HG02588 (cell line): ENCODE results near the gene IBTK.
"Not testable (repeated sequence)": the region's sequence is repeated elsewhere in the genome, so short reads cannot be mapped to it uniquely, and the experiment has no call there.

ENCODE experiments used
- ATAC-seq: cut with Tn5 transposase; IDR thresholded peaks from one replicate; pipeline ENCODE4 v1.9.1; 2021; ENCODE audit warnings: mild to moderate bottlenecking, moderate library complexity; ENCODE audit not compliant: unreplicated experiment

The IBTK gene

DNA sequence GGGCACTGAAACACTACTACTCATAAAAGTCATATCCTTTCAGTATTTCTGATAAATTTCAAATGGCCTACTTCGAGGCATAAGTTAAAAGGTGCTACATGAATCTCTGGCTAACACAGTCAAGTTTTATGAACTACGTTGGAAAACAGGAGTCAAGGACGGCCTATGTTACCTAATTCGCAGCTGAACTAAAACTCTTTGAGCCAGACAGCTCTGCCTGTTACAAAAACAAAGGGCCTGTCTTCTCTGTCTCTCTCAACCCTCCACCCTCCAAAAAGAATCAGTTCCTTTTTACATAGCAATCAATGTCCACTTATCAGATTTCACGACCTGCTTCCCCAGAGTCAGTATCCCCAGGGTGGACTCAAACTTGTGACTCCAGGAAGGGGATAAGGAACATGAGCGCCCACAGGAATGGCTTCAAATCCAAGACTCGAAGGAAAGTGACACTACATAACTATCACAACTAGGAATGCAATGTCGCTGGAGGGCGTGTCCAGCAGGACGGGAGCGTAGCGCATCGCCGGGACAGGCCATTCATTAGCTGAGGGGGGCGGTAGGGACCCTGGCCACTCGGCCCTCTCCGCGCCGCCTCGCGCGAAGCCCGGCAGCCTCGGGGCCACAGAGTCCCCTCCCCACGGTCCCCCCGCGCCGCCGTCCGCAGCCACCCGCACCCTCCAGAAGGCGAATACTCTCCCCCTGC is 591 bp downstream of the IBTK start:
- peak; percentile 37 for ATAC-seq

DNA sequence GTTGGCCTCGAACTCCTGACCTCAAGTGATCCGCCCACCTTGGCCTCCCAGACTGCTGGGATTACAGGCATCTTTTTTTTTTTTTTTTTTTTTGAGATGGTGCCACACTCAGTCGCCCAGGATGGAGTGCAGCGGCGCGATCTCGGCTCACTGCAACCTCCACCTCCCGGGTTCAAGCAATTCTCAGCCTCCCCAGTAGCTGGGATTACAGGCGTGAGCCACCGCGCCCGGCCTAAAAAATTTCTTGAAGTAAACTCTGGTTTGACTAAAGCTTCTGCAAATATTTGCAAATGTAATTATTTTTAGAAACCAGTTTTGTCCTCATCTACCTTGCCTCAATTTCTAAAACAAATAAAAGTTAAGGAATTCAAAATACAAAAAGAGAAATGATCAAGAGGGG is 1.2 kb downstream of the IBTK start:
- no peak for ATAC-seq

DNA sequence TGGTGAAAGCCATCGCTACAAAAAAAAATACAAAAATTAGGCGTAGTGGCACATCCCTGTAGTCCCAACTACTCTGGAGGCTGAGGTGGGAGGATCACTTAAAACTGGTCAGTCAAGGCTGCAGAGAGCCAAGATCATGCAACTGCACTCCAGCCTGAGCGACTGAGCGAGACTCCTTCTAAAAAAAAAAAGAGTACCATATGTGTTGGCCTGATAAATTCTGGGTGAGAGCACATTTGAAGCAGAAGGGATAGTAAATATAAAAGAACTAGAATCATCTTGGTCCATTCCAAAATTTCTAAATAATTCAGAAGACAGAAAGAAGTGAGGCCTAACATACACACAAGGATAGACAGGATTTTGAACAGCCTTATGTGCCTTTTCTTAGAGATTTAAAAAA is 2.2 kb downstream of the IBTK start:
- no peak for ATAC-seq

DNA sequence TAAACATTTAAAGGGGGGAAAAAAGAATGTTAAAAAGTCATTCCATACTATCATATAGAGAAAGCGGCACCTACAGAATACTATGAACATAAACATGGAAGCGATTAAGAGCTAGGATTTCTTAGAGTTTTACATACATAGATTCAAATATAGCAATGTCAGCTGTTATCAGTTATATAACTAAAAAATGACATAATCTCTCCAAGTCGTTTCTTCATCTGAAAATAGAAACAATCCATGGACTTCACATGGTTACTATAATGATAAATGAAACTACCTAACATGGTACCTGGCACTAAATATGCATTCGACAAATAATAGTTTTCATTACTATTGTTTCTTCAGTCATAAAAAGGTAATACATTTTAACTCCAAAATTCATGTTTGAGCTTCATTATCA is 3.7 kb downstream of the IBTK start:
- no peak for ATAC-seq

DNA sequence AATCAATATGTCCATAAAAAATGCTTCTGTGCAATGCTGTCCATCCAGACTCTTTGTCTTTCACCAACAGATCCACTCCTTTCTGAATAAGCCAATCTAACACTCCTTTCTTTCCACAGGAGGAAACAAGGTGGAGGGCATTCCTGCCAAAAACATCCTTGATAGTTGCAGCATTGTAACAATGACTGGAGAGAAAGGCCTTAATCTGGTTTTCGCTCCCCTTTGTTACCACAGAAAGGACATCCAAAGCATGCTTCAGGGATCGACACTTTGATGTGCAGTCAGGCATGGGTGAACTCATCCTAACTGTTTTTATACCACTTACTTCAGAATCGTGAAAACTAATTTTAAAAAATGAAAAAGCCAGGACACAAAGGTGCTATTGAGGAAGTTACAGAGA is 7.4 kb downstream of the IBTK start:
- ATAC-seq = no peak

DNA sequence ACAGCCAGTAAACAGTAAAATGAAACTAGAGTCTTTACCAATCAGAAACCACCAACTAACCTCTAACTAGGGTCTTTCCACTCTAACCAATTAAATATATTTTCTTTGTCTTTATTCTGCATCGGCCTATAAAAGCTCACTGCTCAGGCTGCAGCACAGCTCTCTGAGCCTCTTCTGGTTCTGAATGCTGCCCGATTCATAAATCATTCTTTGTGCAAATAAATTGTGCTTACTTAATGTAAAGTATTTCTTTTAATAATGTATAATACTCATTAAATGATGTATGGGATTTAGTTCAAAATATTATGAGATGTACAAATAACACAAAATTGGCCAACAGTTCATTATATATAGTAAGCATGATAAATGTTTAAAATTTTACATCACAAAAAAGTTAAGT is 7.9 kb downstream of the IBTK start:
- ATAC-seq = no peak

DNA sequence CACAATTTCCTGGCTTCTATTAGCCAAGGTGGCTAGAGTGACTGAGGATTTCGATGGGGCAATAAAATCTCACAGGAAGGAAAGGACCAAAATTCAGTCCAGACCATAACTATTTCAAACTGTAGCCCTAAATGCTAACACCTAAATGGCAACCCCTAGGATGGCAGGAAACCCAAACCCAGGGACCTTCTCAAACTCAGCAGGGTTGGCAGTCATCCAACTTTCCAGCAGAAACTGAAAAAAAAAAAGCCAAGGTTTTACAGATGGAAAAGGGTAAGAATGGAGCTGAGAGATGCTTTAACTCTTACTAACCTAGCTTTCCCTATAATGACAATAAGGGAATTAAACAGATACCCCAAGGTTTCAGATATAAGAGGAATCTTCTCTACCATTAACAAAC is 10.5 kb downstream of the IBTK start:
- no peak for ATAC-seq

DNA sequence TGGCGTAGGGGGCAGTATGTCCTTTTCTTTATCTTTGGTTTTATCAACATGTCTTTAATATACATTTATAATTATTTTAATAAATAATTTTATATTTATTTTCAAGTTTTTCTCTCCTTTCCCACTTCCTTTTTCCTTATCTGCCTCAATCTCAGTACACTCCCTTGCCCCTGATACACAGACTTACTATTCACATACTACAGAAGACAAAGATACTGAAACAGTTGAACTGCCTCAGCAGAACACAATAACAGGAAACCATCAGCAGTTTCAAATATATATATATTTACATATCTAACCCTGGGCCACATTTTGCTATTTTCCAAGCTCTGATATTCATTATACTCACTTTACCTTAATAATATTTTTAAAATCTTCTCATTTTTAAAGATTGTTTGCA is 19.8 kb downstream of the IBTK start:
- peak; percentile 86 for ATAC-seq

DNA sequence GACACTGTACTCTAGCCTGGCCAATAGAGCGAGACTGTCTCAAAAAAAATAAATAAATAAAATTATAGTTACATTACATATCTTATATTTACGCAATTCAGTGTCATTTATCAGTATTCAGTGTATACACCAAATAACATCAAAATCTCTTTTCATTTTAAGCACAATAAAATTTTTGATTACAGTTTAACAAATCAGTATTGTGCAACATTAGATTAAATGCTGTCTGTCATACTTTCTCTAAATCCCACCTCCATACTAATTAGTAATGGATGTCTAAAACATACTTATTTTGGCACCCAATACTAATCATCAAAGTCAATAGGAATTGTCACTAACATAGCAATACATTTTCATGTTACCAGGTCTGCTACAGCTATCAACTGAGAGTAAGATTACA is 27.4 kb downstream of the IBTK start:
- ATAC-seq = no peak

DNA sequence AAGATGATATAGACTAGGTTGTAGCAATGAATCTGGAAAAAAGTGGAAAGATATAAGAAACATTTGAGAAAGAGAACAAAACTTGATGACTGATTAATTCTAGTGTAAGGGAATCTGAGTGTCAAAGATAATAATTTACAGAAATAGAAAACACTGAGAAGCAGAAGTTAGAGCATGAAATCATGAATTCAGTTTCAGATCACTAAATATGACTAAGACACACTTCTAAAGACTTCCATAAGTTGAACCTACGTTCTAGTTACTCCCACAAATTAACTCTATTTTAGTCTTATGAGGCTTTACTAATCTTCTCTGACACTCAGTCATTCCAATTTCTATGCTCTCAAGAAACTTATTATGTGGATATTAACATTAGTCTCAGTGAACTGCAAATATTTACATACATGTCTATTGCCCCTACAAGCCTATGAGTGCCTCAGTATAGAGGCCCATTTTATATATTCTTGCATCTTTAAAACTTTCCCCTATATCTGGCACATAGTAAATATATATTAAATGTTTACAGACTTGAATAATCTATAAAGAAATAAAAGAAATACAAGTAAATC is 30.4 kb downstream of the IBTK start:
- peak; percentile 83 for ATAC-seq

DNA sequence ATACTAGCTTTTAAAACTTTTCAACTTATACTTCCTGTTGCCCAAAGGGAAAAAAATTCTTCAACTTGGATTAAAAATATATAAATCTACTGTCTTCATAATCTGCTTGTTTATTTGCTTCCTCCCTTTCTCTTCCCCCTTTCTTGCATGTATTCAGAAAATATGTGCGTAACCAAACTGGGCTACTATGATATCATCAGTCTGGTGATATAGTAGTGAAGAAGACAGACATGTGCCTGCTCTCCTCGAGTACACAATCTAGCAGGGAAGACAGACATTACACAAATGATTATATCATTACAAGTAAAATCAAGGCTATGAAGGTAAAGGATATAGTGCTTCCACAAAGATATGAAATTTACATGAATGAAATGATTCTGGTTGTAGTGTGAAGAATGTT is 31.0 kb downstream of the IBTK start:
- no peak for ATAC-seq

DNA sequence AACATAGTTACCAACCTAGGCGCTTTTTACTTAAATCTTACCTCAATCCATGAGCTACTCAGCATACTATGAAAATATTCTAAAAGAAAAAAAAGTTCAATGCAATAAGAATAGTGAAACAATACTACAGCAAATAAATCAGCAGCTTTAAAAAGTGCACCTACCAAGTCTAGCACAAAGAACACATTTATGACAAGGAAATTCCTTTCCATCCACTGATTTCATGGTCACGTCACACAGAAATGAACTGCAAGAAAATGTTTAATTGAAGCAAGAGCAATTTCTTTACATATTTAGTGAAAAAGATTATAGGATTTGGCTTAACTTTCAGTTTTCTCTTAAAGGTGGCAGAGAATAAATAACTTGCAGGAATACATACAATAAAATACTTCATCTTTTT is 36.2 kb downstream of the IBTK start:
- no peak for ATAC-seq

DNA sequence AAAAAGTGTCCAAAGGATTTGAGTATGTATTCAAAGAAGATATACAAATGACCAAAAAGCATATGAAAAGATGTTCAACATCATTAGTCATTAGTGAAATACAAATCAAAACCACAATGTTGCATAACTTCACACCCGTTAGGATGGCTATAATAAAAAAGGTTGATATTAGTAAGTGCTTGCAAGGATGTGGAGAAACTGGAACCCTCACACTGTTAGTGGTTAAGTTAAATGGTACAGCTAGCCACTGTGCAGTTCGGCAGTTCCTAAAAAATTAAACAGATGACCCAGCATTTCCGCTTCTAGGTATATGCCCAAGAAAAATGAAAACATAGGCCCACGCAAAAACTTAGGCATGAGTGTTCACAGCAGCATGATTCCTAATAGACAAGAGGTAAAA is 38.6 kb downstream of the IBTK start:
- no peak for ATAC-seq

DNA sequence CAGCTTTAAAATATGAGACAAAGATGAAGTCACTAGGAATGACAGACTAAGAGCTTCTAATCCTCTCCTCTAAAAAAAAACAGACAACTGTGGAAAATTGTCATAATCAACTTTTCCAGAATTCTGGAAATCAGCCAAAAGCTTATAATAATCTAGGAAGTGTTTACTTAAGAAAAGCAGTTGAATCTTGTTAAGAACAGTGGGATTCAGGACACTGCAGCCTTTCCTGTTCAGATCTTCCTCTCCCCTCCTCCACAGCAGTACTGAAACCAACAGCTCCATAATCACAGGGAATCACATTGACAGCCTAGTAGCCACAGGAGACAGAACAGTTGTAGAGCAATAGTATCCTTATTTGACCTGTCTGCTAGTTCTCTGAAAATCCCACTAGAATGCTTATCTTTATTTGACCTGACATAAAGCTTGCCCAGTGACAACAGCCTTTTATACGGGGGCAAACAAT is 41.6 kb downstream of the IBTK start:
- no peak for ATAC-seq

DNA sequence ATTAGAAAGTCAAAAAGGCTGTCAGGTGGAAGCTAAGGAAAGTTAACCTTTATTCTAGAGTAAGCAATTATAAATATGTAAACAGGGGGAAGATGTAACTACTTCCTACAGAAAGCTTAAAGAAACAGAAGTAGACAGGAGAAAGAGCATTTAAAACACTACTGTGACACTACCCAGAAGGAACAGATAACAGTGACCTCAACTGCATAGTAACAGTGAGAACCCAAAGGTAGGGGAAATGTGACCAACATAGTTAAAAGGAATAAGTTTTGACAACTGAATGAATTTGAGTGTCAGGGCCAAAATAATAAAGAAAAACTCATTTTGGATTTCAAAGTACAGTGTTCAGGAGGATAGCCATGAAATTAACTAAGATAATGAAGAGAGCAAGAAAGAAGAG is 43.5 kb downstream of the IBTK start:
- ATAC-seq = no peak

DNA sequence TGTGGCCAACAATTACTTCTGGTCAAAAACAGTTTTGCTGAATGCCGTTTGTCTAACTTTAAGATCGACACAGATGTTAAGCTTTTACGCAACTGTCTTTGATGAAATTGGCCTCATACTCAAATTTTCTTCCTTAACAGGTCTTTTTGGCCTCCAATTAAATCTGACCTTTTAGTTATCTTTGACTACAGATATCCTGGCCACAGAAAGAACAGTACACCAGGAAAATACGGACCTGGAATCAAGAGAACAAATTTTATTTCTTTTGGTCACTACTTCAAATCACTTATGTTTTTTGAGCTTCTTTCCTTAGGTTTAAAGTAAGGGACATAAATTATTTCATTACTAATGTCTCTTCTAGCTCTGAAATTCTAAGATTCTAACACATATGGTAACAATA is 49.8 kb downstream of the IBTK start:
- ATAC-seq = no peak

DNA sequence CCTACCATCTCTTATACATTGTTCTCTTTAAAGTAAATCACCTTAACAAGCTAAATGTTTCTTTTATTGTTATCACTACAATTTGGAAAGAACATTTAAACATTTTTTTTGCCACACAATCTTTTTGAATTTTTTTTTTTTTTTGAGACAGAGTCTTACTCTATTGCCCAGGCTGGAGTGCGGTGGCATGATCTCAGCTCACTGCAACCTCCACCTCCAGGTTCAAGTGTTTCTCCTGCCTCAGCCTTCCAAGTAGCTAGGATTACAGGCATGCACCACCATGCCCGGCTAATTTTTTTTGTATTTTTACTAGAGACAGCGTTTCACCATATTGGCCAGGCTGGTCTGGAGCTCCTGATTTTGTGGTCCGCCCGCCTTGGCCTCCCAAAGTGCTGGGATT is 50.3 kb downstream of the IBTK start:
- ATAC-seq = not testable (repeated sequence)

DNA sequence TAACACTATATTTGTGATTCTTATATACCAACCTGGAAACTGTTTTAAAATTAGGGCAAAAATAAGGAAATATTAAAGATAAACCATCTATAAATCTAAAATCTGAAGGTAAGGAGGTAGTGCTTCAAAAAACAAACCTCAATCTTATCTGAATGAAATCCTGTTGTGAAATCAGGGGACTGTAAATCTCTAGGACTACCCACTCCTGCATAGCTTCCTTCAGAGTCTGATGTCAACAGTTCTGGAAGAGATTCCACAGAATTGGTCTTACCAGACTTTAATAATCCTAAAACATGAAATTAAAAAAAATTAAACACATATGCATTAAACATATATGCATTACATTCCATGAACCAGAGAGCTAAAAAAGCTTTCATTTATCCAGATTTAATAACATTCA is 51.4 kb downstream of the IBTK start:
- no peak for ATAC-seq

DNA sequence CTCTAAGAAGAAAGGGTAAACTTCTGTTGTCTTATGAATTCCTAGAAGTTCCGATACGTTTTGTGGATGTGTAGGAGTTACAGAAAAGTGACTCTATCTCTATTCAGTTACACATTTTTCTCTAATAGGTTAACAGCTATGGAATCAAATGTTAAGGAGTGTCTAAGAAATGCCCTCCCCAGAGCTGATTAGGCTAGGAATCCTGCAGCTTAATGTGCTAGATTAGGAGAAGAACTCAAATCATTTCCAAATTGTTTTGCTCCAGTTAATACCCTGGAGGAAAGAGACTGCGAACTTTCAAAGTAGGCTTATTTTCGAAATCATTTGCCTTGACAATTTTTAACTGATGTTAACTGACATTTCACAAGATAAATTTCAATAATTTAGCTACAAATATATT is 51.9 kb downstream of the IBTK start:
- ATAC-seq = no peak

DNA sequence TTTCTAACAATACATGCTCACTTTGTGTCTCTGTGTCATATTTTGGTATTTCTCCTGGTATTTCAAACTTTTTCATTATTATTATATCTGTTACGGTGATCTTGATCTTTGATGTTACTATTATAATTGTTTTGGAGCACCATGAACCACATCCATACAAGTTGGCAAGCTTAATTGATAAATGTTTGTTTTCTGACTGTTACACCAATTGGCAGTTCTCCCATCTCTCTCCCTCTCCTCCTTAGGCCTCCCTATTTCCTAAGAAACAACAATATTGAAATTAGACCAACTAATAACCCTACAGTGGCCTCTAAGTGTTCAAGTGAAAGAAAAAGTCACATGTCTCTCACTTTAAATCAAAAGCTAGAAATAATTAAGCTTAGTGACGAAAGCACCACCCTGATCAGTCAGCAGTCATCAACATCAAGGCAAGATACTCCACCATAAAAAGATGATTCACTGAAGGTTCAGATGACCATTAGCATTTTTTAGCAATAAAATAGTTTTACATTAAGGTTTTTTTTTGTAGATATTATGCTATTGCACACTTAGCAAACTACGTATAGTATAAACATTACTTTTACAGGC is 61.5 kb downstream of the IBTK start:
- no peak for ATAC-seq

DNA sequence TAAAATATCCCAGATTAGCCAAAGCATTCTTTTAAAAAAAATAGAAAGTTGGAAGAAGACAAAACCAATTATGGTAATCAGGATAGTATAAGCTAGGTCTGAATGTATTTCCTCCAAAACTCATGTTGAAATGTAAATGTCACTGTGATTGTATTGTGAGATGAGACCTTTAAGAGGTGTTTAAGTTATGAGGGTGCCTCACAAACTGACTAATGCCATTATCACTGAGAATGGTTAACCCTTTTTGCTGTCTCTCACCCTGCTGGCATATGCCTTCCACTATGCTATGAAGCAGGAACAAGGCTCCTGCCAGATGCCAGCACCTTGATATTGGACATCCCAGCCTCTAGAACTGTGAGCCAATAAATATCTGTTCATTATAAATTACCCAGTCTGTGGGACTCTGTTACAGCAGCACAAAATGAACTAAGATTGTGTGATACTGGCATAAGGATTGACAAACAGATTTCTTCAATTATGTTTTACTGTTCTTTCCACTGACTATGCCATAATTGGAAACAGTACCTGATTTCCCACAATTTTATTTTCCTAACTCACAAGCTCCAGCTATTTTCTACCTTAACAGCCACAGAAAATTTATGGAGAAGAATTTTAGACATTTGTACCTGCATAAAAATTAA is 63.8 kb downstream of the IBTK start:
- no peak for ATAC-seq

DNA sequence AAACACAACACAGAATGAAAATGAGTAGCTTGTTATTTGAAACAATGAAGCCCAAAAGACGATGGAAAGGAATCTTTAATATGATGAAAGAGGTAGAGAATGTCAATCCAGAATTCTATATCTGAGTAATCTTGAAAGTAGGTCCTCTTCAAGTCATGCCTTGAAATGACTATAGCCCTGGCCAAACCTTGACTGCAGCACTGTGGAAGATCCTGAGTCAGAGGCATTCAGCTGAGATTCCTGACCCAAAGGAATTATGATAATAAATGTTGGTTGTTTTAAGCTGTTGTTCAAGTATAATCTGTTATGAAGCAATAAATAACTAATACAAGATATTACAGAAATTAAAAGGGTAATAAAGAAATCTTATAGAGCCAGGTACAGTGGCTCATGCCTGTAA is 64.8 kb downstream of the IBTK start:
- no peak for ATAC-seq
